SK-N-SH (cell line): ENCODE results near the gene PLEKHM1.

Source experiments
- EZH2phosphoT487 ChIP-seq: fragments of 200-600 bp; sonication (generic); IDR thresholded peaks from 2 replicates; pipeline ENCODE4 v1.6.1; 2017; ENCODE audit warnings: low read depth, mixed run types, mild to moderate bottlenecking, antibody characterized with exemption, moderate library complexity, borderline replicate concordance
- MEF2A ChIP-seq: IDR thresholded peaks from 2 replicates; pipeline ENCODE4 v1.4.0; 2012; ENCODE audit warnings: low read depth, borderline replicate concordance
- MXI1 ChIP-seq: IDR thresholded peaks from 2 replicates; pipeline ENCODE4 v1.6.1; 2012; ENCODE audit warnings: mild to moderate bottlenecking, low read depth, low read length, improper control_type of control experiment
- NRF1 ChIP-seq: IDR thresholded peaks from 2 replicates; pipeline ENCODE4 v1.6.1; 2012; ENCODE audit warnings: low read depth, mild to moderate bottlenecking, low read length
- POLR2AphosphoS5 ChIP-seq: IDR thresholded peaks from 2 replicates; pipeline ENCODE4 v1.6.1; 2012; ENCODE audit warnings: low read depth, low read length
- RAD21 ChIP-seq: IDR thresholded peaks from 2 replicates; pipeline ENCODE4 v1.6.1; 2012; ENCODE audit warnings: mild to moderate bottlenecking, low read length
- RCOR1 ChIP-seq: fragments of 150-350 bp; IDR thresholded peaks from 2 replicates; pipeline ENCODE4 v1.6.1; 2017; ENCODE audit warnings: antibody characterized with exemption, low read length
- TAF1 ChIP-seq: IDR thresholded peaks from 2 replicates; pipeline ENCODE4 v1.6.1; 2012; ENCODE audit warnings: low read depth, mild to moderate bottlenecking, low read length, moderate library complexity, borderline replicate concordance
- TF ChIP-seq, protein P1 (sequence below): fragments of 200-600 bp; sonication (generic); IDR thresholded peaks from 2 replicates; pipeline ENCODE4 v1.6.1; 2017; ENCODE audit warnings: antibody characterized with exemption, mild to moderate bottlenecking, moderate library complexity
- TF ChIP-seq, protein P2 (sequence below): IDR thresholded peaks from 2 replicates; pipeline ENCODE4 v1.4.0; 2012; ENCODE audit warnings: low read depth

DNA sequence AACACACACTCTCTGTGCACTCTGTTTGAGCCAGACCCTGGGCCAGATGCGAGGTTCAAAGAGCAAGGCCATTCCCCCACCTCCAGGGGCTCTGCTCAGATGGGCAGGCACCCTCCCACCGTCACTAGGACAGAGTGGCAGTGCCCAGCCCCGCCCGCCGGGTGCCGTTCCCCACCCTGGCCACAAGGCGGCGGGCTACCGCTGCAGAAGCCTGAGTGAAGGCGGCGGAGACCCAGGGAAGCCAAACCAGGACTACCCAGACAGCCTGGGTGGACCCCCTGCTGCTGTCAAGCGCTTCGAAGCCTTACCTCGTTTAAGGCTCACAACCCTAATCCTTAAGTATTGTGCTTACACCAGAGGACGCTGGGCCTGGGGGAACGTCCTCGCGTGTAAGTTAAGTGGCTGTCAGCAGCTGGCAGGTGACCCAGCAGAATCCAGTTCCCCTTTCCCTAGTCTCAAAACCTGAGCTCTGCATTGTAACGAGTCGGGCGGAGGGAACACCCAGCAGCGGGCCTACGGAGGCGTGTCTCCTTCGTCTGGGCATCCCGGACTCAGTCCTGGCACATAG lies 62.4 kb downstream of the PLEKHM1 start:
- TF ChIP-seq POLR2AphosphoS5 (no peak), TAF1 (no peak), MXI1 (no peak), EZH2phosphoT487 (no peak), RCOR1 (no peak), RAD21 (peak; percentile 84), NRF1 (no peak), MEF2A (no peak)
- TF ChIP-seq, protein P1, sequence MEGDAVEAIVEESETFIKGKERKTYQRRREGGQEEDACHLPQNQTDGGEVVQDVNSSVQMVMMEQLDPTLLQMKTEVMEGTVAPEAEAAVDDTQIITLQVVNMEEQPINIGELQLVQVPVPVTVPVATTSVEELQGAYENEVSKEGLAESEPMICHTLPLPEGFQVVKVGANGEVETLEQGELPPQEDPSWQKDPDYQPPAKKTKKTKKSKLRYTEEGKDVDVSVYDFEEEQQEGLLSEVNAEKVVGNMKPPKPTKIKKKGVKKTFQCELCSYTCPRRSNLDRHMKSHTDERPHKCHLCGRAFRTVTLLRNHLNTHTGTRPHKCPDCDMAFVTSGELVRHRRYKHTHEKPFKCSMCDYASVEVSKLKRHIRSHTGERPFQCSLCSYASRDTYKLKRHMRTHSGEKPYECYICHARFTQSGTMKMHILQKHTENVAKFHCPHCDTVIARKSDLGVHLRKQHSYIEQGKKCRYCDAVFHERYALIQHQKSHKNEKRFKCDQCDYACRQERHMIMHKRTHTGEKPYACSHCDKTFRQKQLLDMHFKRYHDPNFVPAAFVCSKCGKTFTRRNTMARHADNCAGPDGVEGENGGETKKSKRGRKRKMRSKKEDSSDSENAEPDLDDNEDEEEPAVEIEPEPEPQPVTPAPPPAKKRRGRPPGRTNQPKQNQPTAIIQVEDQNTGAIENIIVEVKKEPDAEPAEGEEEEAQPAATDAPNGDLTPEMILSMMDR = peak; percentile 88
- TF ChIP-seq, protein P2, sequence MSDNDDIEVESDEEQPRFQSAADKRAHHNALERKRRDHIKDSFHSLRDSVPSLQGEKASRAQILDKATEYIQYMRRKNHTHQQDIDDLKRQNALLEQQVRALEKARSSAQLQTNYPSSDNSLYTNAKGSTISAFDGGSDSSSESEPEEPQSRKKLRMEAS = no peak
